MV-4-11 (cell line): ENCODE data around the gene SLC12A1.

Source experiments
- DNase-seq: peaks from one replicate; lab custom pipeline; 2025; lab: John Stamatoyannopoulos, UW

The SLC12A1 gene

GRCh38 chr15:48309740-48310139 is 103.6 kb downstream of the SLC12A1 start:
- DNase-seq = no peak

DNA sequence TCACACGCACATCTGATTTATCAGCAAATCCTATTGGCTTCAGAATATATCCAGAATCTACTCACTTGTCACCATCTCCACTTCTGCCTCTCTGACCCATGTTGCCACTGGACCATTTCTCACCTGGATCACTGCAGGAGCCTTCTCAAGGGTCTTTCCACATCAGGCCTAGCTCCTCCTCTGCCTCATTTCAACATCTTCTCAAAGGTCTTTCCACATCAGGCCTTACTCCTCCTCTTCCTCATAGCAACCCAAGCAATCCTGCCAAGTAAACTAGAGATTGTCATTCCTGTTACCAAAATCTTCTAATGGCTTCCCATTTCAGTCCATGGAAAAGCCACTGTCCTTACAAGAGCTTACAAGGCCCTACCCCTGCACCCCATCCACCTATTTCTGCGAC is 107.1 kb downstream of the SLC12A1 start:
- DNase-seq = no peak

DNA sequence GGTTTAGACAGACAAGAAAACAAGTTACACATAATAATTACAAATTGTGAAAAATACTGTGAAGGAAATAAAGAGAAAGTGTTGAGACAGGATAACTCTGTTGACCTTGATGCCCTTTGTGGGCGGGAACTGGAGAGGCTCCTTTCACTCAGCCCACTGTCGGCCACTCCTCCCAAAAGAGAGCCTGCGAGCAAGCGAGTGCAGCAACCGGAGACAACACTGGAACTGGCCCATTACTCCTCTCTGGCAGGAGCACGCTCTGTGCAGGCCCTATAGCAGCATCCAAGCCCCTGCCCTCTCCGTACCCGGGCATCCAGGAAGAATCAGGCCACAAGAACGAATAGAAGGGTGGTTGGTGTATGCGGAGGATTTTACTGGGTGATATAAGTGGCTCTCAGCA is 108.9 kb downstream of the SLC12A1 start:
- DNase-seq = no peak

GRCh38 chr15:48317221-48317620 is 111.1 kb downstream of the SLC12A1 start:
- no peak for DNase-seq

- DNase-seq = no peak
Measured at GRCh38 chr15:48318131-48318530, 112.0 kb downstream of the SLC12A1 start.

DNA sequence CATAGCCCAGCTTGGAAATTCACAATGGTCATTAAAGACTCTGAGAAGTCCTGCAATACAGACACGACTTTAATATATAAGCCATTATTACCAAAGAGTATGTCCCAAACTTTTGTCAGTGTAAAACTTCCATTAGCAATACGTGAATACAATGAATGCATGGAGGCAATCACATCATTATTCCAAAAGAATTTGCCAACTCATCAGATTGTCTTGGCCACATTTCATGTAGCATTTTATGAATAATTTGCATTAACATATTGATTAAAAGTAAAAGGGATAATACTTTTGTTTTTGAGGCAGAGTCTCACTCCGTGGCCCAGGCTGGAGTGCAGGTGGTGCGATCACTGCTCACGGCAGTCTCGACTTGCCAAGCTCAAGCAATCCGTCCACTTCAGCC is 117.2 kb downstream of the SLC12A1 start:
- DNase-seq = no peak

- DNase-seq = no peak
Measured at GRCh38 chr15:48324949-48325348, 118.8 kb downstream of the SLC12A1 start.

GRCh38 chr15:48325400-48325799 is 119.3 kb downstream of the SLC12A1 start:
- no peak for DNase-seq

GRCh38 chr15:48326180-48326579 is 120.1 kb downstream of the SLC12A1 start:
- DNase-seq = peak; percentile 74

DNA sequence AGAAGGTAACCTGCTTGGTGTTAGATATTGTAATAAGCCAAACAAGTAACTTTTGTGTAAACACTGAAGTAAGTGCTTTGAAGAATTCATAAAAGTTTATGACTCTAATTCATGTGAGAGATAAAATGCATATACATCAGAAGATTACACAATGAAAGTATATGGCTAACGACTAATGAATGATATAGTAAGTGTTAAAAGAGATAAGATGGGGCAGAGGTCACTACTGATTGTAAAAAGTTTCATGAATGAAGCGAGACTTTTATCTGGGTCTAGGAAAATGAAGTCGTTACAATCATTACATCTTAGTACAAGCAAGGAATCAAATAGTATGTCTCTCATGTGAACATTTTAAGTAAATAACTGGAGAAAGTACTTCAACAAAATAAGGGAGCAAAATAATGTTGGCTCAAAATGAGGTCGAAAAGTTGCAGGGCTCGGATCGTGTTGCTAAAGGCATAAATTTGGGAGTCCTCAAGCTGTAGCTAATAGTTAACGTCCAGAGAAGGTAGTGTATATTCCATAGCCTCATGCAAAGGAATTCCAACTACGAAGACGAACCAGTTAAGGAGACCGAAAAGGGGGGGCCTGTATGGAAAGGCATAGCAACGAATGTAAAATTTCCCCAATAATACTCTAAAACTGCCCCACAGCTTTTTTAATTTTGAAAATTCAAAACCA is 124.1 kb downstream of the SLC12A1 start:
- DNase-seq = no peak

GRCh38 chr15:48330855-48331795 is 125.0 kb downstream of the SLC12A1 start, which contains the start of gene DUT:
Gene DUT (plus strand): TSS chr15:48331429. CDS start chr15:48331516, 87 bp downstream.
- DNase-seq = peak; percentile 61

- DNase-seq = peak; percentile 76
Measured at GRCh38 chr15:48331796-48332641, 125.9 kb downstream of the SLC12A1 start.

GRCh38 chr15:48332642-48333034 is 126.5 kb downstream of the SLC12A1 start:
- DNase-seq = no peak

DNA sequence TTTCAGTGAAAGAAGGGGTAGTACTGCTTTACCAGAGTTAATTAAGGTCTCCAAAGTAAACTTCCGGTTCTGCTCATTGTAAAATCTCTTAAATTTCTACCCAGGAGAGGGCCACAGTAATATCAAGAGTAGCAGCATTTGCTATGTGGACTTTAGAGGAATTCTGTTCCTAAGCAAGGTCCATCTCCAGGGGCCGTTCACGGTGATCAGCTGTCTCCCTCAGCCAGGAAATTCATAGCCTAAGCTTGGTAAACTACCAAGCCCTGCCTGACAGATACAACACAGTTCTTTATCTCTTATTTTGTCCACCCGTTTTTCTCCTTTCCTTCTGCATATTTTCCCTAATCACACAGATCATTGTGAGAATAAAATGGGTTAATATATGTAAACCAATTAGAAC is 127.4 kb downstream of the SLC12A1 start:
- DNase-seq = no peak

DNA sequence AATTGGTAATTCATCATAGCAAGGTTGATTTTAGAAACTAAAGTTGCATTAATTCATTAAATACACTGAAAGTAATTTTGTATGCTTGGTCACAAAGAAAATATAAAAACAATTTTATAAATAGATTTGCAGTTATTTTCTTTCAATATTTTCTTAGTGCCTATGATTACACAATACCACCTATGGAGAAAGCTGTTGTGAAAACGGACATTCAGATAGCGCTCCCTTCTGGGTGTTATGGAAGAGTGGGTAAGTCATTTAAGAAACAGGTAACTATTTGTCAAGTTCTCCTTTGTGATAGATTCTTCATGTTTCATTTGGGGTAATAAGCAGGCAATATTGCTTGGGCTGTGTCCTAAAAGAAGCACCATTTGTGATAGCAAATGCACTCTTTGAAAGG is 128.2 kb downstream of the SLC12A1 start:
- DNase-seq = peak; percentile 31

DNA sequence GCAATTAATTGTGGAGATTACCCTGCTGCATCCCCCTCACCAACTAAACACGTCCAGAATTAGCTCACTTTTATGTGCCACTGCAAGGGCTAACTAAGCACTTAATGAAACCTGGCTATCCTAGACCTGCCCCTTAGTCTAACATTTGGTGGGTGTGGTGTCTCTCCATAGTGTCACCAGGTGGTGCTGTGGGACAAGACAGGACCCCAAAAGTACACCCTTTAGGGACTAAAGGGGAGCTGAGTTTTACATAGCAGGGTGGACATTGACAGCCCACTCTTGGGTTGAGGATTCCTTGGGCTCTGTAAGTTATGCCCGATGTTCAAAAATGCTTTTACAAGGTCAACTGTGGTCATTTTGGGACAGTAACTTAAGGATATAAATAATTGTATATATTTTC is 130.8 kb downstream of the SLC12A1 start:
- no peak for DNase-seq

GRCh38 chr15:48337607-48338006 is 131.5 kb downstream of the SLC12A1 start:
- no peak for DNase-seq

DNA sequence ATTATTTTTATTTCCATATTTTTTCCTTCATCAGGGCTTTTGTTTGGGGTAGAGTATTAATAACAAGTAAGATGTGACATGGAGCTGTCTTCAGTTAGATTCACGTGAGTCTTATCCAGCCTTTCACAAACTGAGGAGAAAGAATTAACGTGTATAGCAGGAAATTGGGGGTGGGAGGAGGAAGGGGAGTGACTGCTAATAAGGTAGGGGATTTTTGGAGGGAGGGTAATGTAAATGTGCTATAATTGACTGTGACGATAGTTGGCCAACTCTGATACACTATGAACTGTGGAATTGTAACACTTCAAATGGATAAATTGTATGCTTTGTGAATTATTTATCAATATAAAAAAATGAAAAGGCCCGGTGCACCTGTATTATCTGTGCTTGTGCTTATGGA is 134.0 kb downstream of the SLC12A1 start:
- no peak for DNase-seq

GRCh38 chr15:48343865-48344264 is 137.8 kb downstream of the SLC12A1 start:
- DNase-seq = no peak

DNA sequence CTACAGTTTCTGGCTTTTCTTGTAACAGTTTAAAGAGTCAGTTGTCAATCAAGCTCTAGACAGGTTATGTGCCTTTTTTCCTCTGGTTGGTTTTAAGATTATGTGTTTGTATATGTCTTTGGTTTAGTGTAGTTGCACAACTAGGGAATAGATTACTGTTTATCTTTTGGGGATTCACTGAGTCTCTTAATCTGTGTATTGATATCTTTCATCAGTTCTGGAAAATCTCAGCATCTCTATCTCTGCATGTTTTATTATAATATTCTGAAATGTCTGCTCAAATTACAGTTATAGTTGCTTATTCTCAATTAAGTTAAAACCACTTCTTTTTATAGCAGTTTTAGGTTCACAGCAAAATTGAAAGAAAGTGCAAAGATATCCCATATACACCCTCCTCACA is 139.4 kb downstream of the SLC12A1 start:
- DNase-seq = no peak

DNA sequence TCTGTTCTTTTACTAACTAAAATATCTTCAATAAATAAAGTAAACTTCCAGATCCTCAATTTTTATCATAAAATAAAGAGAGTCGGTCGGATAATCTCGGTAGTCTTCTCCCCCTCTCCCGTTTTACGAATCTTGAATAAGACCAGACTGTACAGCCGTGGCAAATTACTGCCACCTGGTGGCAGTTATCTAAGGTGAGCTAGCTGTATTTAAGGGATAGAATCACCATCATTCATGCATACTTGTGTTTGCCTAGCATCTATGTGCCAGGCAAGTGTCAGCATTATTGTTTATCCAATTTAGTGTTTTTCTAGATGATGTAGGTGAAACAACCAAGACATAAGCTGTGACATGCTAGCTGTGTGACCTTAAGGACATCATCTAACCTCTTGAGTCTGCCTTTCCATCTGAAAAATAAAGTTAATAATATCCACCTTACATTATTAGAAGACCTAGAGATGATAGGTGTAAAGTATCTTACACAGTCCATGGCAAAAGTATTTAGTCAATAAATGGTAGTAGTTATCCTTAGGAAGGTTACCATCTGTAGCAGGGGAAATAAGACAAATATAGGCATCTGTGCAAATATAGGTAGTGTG is 146.5 kb downstream of the SLC12A1 start:
- peak; percentile 40 for DNase-seq
